HEK293 (cell line): ENCODE measurements around the gene NABP1.
A peak's percentile ranks its signal among the peaks of the same experiment; 100 is the strongest.

Experiments used
- CTCF ChIA-PET: fragments of 350-600 bp; formaldehyde crosslinking; extraction: SDS; loops from one replicate; lab custom pipeline; 2021; ENCODE audit warnings: antibody characterized with exemption; lab: Yijun Ruan, JAX
- POLR2A ChIA-PET: fragments of 300-600 bp; formaldehyde crosslinking; extraction: SDS; loops from one replicate; lab custom pipeline; 2020; ENCODE audit warnings: antibody characterized with exemption, inconsistent platforms; lab: Yijun Ruan, JAX
- H3K27ac ChIP-seq: fragments of 200-500 bp; sonication (Bioruptor generic); 2 replicates; pipeline ENCODE4 v1.5.1; 2014; ENCODE audit warnings: low read depth, low read length, control low read depth, inconsistent platforms; ENCODE audit errors: extremely low read depth
- H3K36me3 ChIP-seq, 2 experiments: fragments of 200-500 bp in 1 of 2; sonication (Bioruptor generic) in 1 of 2; 1 replicate in 1 of 2; 2 replicates in 1 of 2; pipeline ENCODE4 v1.5.1; 2014 to 2017; ENCODE audit warnings: inconsistent platforms in 2 of 2, low read length in 2 of 2; ENCODE audit not compliant: control insufficient read depth in 2 of 2, insufficient read depth in 1 of 2
- H3K4me1 ChIP-seq: fragments of 200-500 bp; sonication (Bioruptor generic); 2 replicates; pipeline ENCODE4 v1.5.1; 2014; ENCODE audit warnings: mild to moderate bottlenecking, low read length, inconsistent platforms; ENCODE audit not compliant: control insufficient read depth, insufficient read depth
- H3K4me3 ChIP-seq: 2 replicates; pipeline ENCODE4 v1.5.1; 2011; ENCODE audit warnings: low read depth, mild to moderate bottlenecking, control low read depth, low read length, moderate library complexity
- H3K9me3 ChIP-seq: fragments of 200-500 bp; sonication (Bioruptor generic); 2 replicates; pipeline ENCODE4 v1.5.1; 2014; ENCODE audit warnings: low read depth, low read length, inconsistent platforms; ENCODE audit not compliant: control insufficient read depth, insufficient read depth
- FEZF1 ChIP-seq: fragments of 450-650 bp; formaldehyde crosslinking; IDR thresholded peaks from 2 replicates; pipeline ENCODE4 v1.5.1; 2016; ENCODE audit warnings: missing biosample characterization, missing genetic modification characterization
- GLIS1 ChIP-seq: fragments of 450-650 bp; formaldehyde crosslinking; IDR thresholded peaks from 2 replicates; pipeline ENCODE4 v1.5.1; 2016; ENCODE audit warnings: missing biosample characterization, missing genetic modification characterization
- KLF1 ChIP-seq: fragments of 450-650 bp; formaldehyde crosslinking; IDR thresholded peaks from 2 replicates; pipeline ENCODE4 v1.5.1; 2016; ENCODE audit warnings: missing biosample characterization, missing genetic modification characterization
- OSR2 ChIP-seq: fragments of 450-650 bp; formaldehyde crosslinking; IDR thresholded peaks from 2 replicates; pipeline ENCODE4 v1.5.1; 2016; ENCODE audit warnings: missing biosample characterization, missing genetic modification characterization
- SETDB1 ChIP-seq: IDR thresholded peaks from one replicate; pipeline ENCODE4 v1.6.1; 2017; ENCODE audit warnings: mild to moderate bottlenecking, low read length, moderate library complexity, mixed read lengths; ENCODE audit not compliant: insufficient read length
- TCF7L2 ChIP-seq: IDR thresholded peaks from 2 replicates; pipeline ENCODE4 v1.6.1; 2011; ENCODE audit warnings: low read depth, mild to moderate bottlenecking, inconsistent platforms, low read length, moderate library complexity, borderline replicate concordance
- TRIM28 ChIP-seq: IDR thresholded peaks from 2 replicates; pipeline ENCODE4 v1.6.1; 2011; ENCODE audit warnings: low read length, control low read depth, borderline replicate concordance
- ZBTB49 ChIP-seq: fragments of 450-650 bp; formaldehyde crosslinking; IDR thresholded peaks from 2 replicates; pipeline ENCODE4 v1.5.1; 2016; ENCODE audit warnings: missing biosample characterization, missing genetic modification characterization, low read depth
- ZNF16 ChIP-seq: fragments of 450-650 bp; formaldehyde crosslinking; IDR thresholded peaks from 2 replicates; pipeline ENCODE4 v1.5.1; 2016; ENCODE audit warnings: low read depth, missing biosample characterization, missing genetic modification characterization
- ZNF184 ChIP-seq: fragments of 450-650 bp; IDR thresholded peaks from 2 replicates; pipeline ENCODE4 v1.5.1; 2018; ENCODE audit warnings: missing biosample characterization, mild to moderate bottlenecking, missing genetic modification characterization
- ZNF292 ChIP-seq: fragments of 450-650 bp; formaldehyde crosslinking; IDR thresholded peaks from 2 replicates; pipeline ENCODE4 v1.5.1; 2016; ENCODE audit warnings: low read depth, missing biosample characterization, missing genetic modification characterization, borderline replicate concordance
- ZNF354C ChIP-seq: fragments of 450-650 bp; formaldehyde crosslinking; IDR thresholded peaks from 2 replicates; pipeline ENCODE4 v1.5.1; 2016; ENCODE audit warnings: missing biosample characterization, missing genetic modification characterization, low read depth, borderline replicate concordance
- ZNF501 ChIP-seq: fragments of 450-650 bp; formaldehyde crosslinking; IDR thresholded peaks from 2 replicates; pipeline ENCODE4 v1.5.1; 2016; ENCODE audit warnings: missing biosample characterization, missing genetic modification characterization
- ZNF558 ChIP-seq: fragments of 450-650 bp; formaldehyde crosslinking; IDR thresholded peaks from 2 replicates; pipeline ENCODE4 v1.5.1; 2016; ENCODE audit warnings: missing biosample characterization, missing genetic modification characterization
- ZNF561 ChIP-seq: fragments of 450-650 bp; IDR thresholded peaks from 2 replicates; pipeline ENCODE4 v1.5.1; 2018; ENCODE audit warnings: missing biosample characterization, missing genetic modification characterization, borderline replicate concordance
- ZNF596 ChIP-seq: fragments of 450-650 bp; IDR thresholded peaks from 2 replicates; pipeline ENCODE4 v1.5.0; 2018; ENCODE audit warnings: missing biosample characterization, mild to moderate bottlenecking, missing genetic modification characterization, moderate library complexity
- ZNF654 ChIP-seq: fragments of 450-650 bp; formaldehyde crosslinking; IDR thresholded peaks from 2 replicates; pipeline ENCODE4 v1.5.1; 2016; ENCODE audit warnings: low read depth, missing biosample characterization, missing genetic modification characterization
- ZNF658 ChIP-seq: fragments of 450-650 bp; formaldehyde crosslinking; IDR thresholded peaks from 2 replicates; pipeline ENCODE4; 2016; ENCODE audit warnings: missing biosample characterization, missing genetic modification characterization
- ZNF664 ChIP-seq: fragments of 450-650 bp; formaldehyde crosslinking; IDR thresholded peaks from 2 replicates; pipeline ENCODE4 v1.5.1; 2016; ENCODE audit warnings: missing biosample characterization, missing genetic modification characterization
- ZSCAN18 ChIP-seq: fragments of 450-650 bp; formaldehyde crosslinking; IDR thresholded peaks from 2 replicates; pipeline ENCODE4 v1.5.1; 2016; ENCODE audit warnings: missing biosample characterization, missing genetic modification characterization
- TF ChIP-seq, protein P1 (sequence below): fragments of 450-650 bp; formaldehyde crosslinking; IDR thresholded peaks from 2 replicates; pipeline ENCODE4 v1.5.1; 2016; ENCODE audit warnings: missing biosample characterization, missing genetic modification characterization
- TF ChIP-seq, protein P2 (sequence below): fragments of 450-650 bp; formaldehyde crosslinking; optimal IDR thresholded peaks from 2 replicates; pipeline ENCODE3; 2016; ENCODE audit warnings: missing biosample characterization, mild to moderate bottlenecking, missing genetic modification characterization

NABP1 gene

GRCh38 chr2:191691016-191691735 is 13.2 kb downstream of the NABP1 start:
- CTCF ChIA-PET = interaction anchor here (0.6 to 2.1 kb wide), 21 partner anchors 9 to 952 kb away, joined by 3 to 19 read pairs (median 4); no protein-coding TSS in a partner anchor
- H3K9me3 ChIP-seq = no peaks in the 10 kb centered on the region
- POLR2A ChIA-PET = interaction anchor here (0.6 to 1.7 kb wide), 3 partner anchors 13 to 76 kb away, joined by 3 to 9 read pairs (median 5); partner anchors contain the start of gene NABP1
- no peak overlapping the region for H3K27ac ChIP-seq
- H3K4me1 ChIP-seq = peaks cover 7% of the 10 kb centered on the region
- no peak overlapping the region for H3K4me3 ChIP-seq
- peaks cover 2 to 22% of the 10 kb centered on the region in 2 experiments; a peak in 1 of 3 replicates for H3K36me3 ChIP-seq
- 0 out of 2 replicates have a peak, but pooled peaks have one; percentile 43 for TF ChIP-seq TRIM28
- TF ChIP-seq, protein P1, sequence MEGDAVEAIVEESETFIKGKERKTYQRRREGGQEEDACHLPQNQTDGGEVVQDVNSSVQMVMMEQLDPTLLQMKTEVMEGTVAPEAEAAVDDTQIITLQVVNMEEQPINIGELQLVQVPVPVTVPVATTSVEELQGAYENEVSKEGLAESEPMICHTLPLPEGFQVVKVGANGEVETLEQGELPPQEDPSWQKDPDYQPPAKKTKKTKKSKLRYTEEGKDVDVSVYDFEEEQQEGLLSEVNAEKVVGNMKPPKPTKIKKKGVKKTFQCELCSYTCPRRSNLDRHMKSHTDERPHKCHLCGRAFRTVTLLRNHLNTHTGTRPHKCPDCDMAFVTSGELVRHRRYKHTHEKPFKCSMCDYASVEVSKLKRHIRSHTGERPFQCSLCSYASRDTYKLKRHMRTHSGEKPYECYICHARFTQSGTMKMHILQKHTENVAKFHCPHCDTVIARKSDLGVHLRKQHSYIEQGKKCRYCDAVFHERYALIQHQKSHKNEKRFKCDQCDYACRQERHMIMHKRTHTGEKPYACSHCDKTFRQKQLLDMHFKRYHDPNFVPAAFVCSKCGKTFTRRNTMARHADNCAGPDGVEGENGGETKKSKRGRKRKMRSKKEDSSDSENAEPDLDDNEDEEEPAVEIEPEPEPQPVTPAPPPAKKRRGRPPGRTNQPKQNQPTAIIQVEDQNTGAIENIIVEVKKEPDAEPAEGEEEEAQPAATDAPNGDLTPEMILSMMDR (tag by site-specific recombination) = peak; percentile 61
- TF ChIP-seq ZNF654 (tag by site-specific recombination) = peak; percentile 85
- TF ChIP-seq ZNF596 (tag by site-specific recombination) = no peak
- TF ChIP-seq, protein P2, sequence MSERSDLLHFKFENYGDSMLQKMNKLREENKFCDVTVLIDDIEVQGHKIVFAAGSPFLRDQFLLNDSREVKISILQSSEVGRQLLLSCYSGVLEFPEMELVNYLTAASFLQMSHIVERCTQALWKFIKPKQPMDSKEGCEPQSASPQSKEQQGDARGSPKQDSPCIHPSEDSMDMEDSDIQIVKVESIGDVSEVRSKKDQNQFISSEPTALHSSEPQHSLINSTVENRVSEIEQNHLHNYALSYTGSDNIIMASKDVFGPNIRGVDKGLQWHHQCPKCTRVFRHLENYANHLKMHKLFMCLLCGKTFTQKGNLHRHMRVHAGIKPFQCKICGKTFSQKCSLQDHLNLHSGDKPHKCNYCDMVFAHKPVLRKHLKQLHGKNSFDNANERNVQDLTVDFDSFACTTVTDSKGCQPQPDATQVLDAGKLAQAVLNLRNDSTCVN (tag by site-specific recombination) = no peak
- TF ChIP-seq GLIS1 = no peak
- TF ChIP-seq, all 188 proteins: peak for 3

DNA sequence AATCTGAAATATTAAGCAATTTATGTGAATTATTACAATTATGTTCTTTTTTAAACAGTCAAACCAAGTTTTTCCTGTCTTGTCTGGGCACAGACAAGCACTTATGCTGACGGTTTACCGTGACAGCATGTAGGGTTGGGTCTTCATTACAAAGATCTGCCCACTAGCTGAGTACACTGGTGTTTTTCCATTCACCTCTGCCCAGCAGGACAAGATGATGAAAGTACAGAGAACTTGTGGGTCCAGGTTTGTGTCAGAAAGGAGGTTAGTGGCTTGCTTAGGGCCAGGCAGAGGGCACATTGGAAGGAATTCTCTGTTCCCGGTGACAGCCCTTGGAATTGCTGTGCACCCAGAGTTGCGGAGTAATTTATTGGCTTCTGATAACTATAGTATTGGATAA is 14.0 kb downstream of the NABP1 start:
- CTCF ChIA-PET = interaction anchor here (0.7 to 2.1 kb wide), 16 partner anchors 10 to 953 kb away, joined by 3 to 19 read pairs (median 4); no protein-coding TSS in a partner anchor
- Histone ChIP-seq H3K36me3 (peaks cover 0 to 15% of the 10 kb centered on the region in 2 experiments; a peak in 1 of 3 replicates), H3K9me3 (no peaks in the 10 kb centered on the region), H3K4me3 (no peak overlapping the region), H3K4me1 (peaks cover 7% of the 10 kb centered on the region), H3K27ac (no peak overlapping the region)
- POLR2A ChIA-PET = interaction anchor here (0.6 to 1.7 kb wide), 3 partner anchors 14 to 77 kb away, joined by 3 to 9 read pairs (median 5); partner anchors contain the start of gene NABP1
- TF ChIP-seq KLF1 (no peak), ZNF184 (no peak), ZNF664 (tag by site-specific recombination) (no peak), GLIS1 (no peak), ZSCAN18 (tag by site-specific recombination) (no peak), ZNF16 (tag by site-specific recombination) (no peak), ZNF561 (no peak), ZNF292 (tag by site-specific recombination) (no peak), ZNF658 (tag by site-specific recombination) (no peak), FEZF1 (tag by site-specific recombination) (no peak), ZNF354C (tag by site-specific recombination) (no peak), TCF7L2 (no peak), ZBTB49 (tag by site-specific recombination) (no peak), SETDB1 (no peak), OSR2 (tag by site-specific recombination) (no peak), ZNF501 (no peak), ZNF558 (tag by site-specific recombination) (no peak)
